Smooth muscle cell (in vitro differentiated cells): Measurements from ENCODE around the gene DLGAP4. TPM values are rescaled to one million over a fixed set of nuclear protein-coding genes. Genes with fewer than 3 reads are reported as not detected.

Source experiments
- DNase-seq: peaks from one replicate; lab custom pipeline; 2025; ENCODE audit not compliant: unreplicated experiment; lab: John Stamatoyannopoulos, UW
- H2AFZ ChIP-seq: fragments of 200-600 bp; sonication (generic); 2 replicates; pipeline ENCODE4 v1.6.0; 2016; ENCODE audit warnings: antibody characterized with exemption, low read depth, mild to moderate bottlenecking
- H3F3A ChIP-seq: fragments of 200-600 bp; sonication (generic); 2 replicates; pipeline ENCODE4 v1.6.0; 2017; ENCODE audit warnings: antibody characterized with exemption, low read depth
- H3K27ac ChIP-seq: fragments of 200-600 bp; sonication (generic); 2 replicates; pipeline ENCODE4 v1.5.1; 2016; ENCODE audit warnings: low read depth, mild to moderate bottlenecking
- H3K27me3 ChIP-seq: fragments of 200-600 bp; sonication (generic); 2 replicates; pipeline ENCODE4 v1.6.1; 2016; ENCODE audit warnings: low read depth, mild to moderate bottlenecking
- H3K36me3 ChIP-seq: fragments of 200-600 bp; sonication (generic); 2 replicates; pipeline ENCODE4 v1.5.1; 2016; ENCODE audit warnings: low read depth
- H3K4me1 ChIP-seq: fragments of 200-600 bp; sonication (generic); 2 replicates; pipeline ENCODE4 v1.5.1; 2016; ENCODE audit warnings: low read depth
- H3K4me2 ChIP-seq: fragments of 200-600 bp; sonication (generic); 2 replicates; pipeline ENCODE4 v1.6.0; 2016; ENCODE audit warnings: mild to moderate bottlenecking
- H3K4me3 ChIP-seq: fragments of 200-600 bp; sonication (generic); 2 replicates; pipeline ENCODE4 v1.5.1; 2016; ENCODE audit warnings: mild to moderate bottlenecking
- H3K79me2 ChIP-seq: fragments of 200-600 bp; sonication (generic); 2 replicates; pipeline ENCODE4 v1.6.0; 2016; ENCODE audit warnings: low read depth, mild to moderate bottlenecking
- H3K9ac ChIP-seq: fragments of 200-600 bp; sonication (generic); 2 replicates; pipeline ENCODE4 v1.6.0; 2016; ENCODE audit warnings: low read depth
- H3K9me3 ChIP-seq: fragments of 200-600 bp; sonication (generic); replicated peaks from 2 replicates; pipeline ENCODE4 v1.5.1; 2016; ENCODE audit warnings: low read depth
- H4K20me1 ChIP-seq: fragments of 200-600 bp; sonication (generic); 2 replicates; pipeline ENCODE4 v1.6.0; 2016; ENCODE audit warnings: low read depth
- WGBS: methylation state at CpG from one replicate; pipeline ENCODE4 v1.1.7; 2016; ENCODE audit warnings: low lambda C conversion rate; 5-methylcytosine and 5-hydroxymethylcytosine counted together
- polyA plus RNA-seq: library from polyadenylated mRNA; unstranded; fragments of >200 nt; fragmentation: Nextera tagmentation; extraction: Ambion mirVana; gene quantifications from 2 replicates; pipeline ENCODE4 v1.2.1, GENCODE V29; 2016
- total RNA-seq: library from RNA; depleted of rRNA; stranded (reverse); fragments of >200 nt; gene quantifications from 2 replicates; pipeline ENCODE4 v1.2.3, GENCODE V29; 2014
- TF ChIP-seq, protein P1 (sequence below): fragments of 200-600 bp; sonication (generic); IDR thresholded peaks from 2 replicates; pipeline ENCODE4 v1.5.1; 2017; ENCODE audit warnings: borderline replicate concordance, mild to moderate bottlenecking, antibody characterized with exemption; ENCODE audit not compliant: insufficient read depth, poor library complexity, severe bottlenecking

The DLGAP4 gene
- total and polyA plus RNA-seq, 2 experiments from 2014 or later, result 86.8 to 102 TPM

DNA sequence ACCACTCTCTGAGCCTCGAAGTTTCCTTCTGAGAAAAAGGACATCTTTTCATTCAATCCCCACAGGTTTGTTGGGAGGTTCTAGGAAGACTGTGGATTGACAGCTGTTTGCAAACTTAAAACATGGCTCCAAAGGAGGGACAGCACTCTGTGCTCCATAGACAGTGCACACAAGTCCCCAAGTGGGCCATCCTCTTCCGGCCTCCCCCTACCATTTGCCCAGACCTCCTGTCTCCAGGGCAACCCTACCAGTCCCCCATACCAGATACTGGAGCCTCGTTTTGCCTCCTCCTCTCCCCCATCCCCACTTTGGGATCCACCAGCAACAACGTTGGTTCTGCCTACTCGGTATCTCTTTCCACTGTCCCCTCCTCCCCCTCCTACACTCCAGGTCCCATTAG, 8.5 kb upstream of the DLGAP4 start:
- H3K4me3 ChIP-seq, result no peak overlapping the region
- no peaks in the 10 kb centered on the region for H3K36me3 ChIP-seq
- H3F3A ChIP-seq, result no peaks in the 10 kb centered on the region
- no peak overlapping the region for H3K4me2 ChIP-seq
- no peak overlapping the region for H3K27ac ChIP-seq
- TF ChIP-seq, protein P1, sequence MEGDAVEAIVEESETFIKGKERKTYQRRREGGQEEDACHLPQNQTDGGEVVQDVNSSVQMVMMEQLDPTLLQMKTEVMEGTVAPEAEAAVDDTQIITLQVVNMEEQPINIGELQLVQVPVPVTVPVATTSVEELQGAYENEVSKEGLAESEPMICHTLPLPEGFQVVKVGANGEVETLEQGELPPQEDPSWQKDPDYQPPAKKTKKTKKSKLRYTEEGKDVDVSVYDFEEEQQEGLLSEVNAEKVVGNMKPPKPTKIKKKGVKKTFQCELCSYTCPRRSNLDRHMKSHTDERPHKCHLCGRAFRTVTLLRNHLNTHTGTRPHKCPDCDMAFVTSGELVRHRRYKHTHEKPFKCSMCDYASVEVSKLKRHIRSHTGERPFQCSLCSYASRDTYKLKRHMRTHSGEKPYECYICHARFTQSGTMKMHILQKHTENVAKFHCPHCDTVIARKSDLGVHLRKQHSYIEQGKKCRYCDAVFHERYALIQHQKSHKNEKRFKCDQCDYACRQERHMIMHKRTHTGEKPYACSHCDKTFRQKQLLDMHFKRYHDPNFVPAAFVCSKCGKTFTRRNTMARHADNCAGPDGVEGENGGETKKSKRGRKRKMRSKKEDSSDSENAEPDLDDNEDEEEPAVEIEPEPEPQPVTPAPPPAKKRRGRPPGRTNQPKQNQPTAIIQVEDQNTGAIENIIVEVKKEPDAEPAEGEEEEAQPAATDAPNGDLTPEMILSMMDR, result no peak
- no peak overlapping the region for H3K9ac ChIP-seq
- no peaks in the 10 kb centered on the region for H3K79me2 ChIP-seq
- no peaks in the 10 kb centered on the region for H4K20me1 ChIP-seq
- WGBS, result 77% methylated on average over 5 of the region's 5 CpGs
- H3K9me3 ChIP-seq, result no peaks in the 10 kb centered on the region
- DNase-seq, result no peak
- H3K27me3 ChIP-seq, result peaks cover 66% of the 10 kb centered on the region
- no peaks in the 10 kb centered on the region for H3K4me1 ChIP-seq
- H2AFZ ChIP-seq, result no peak overlapping the region

DNA sequence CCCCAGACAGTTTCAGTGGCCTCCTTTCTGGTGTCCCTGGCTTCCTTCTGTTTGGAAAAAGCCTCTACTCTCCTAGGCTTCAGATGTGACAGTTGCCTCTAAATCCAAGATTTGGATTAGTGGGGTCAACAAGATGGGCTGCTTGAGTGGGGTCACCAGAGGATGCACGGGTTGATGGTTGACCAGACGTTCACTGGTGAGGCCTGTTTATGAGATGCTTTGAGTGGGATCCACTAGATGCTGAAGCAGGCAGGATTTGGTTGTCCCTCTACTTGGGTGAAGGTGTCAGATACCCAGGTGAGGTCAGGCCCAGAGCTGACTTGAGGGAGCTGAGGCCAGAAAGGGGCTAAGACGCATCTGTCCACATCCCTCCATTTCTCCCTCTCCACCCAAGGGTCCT, 8.1 kb upstream of the DLGAP4 start:
- Histone ChIP-seq H4K20me1 (no peaks in the 10 kb centered on the region), H3K9me3 (no peaks in the 10 kb centered on the region), H3K36me3 (no peaks in the 10 kb centered on the region), H2AFZ (no peak overlapping the region), H3K79me2 (no peaks in the 10 kb centered on the region), H3K27ac (no peak overlapping the region), H3K4me3 (no peak overlapping the region), H3K4me2 (no peak overlapping the region), H3K4me1 (no peaks in the 10 kb centered on the region), H3K9ac (no peak overlapping the region), H3K27me3 (peaks cover 70% of the 10 kb centered on the region), H3F3A (no peaks in the 10 kb centered on the region)
- no peak for DNase-seq
- TF ChIP-seq, protein P1, result no peak
- 92% methylated on average over 3 of the region's 3 CpGs for WGBS

DNA sequence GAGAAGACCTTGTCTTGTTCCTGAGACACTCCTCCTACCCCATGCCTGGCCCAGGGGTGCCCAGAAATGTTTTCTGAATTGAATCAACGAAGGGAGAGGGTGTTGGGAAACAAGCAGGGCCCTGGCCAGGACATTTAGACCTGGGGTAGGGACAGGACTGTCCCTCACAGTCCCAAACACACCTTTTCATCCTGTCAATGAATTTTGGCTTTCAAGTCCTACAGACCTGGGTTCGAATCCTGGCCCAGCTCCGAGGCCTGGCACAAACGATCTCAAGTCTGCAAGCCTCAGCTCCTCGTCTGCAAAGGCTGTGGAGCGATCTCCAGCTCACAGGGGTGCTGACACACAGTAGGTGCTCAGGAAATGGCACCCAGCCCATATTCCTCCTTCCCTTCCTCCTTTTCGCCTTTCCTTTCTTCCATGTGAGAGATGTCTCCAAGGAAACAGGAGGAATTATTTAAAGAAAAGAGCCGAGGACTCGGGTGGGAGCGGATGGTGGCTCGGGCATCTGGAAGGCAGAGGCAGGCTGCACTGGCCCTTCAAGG, 7.3 kb upstream of the DLGAP4 start:
- 86% methylated on average over 11 of the region's 11 CpGs for WGBS
- DNase-seq, result no peak

More for the DNA sequence above, 7.3 kb upstream of the DLGAP4 start:
- Histone ChIP-seq H3K79me2 (no peaks in the 10 kb centered on the region), H3K4me1 (no peaks in the 10 kb centered on the region), H3K27ac (no peak overlapping the region), H3K9ac (no peak overlapping the region), H3K27me3 (peaks cover 78% of the 10 kb centered on the region), H4K20me1 (no peaks in the 10 kb centered on the region), H2AFZ (no peak overlapping the region), H3K36me3 (no peaks in the 10 kb centered on the region), H3K4me3 (no peak overlapping the region), H3K9me3 (no peaks in the 10 kb centered on the region), H3K4me2 (no peak overlapping the region), H3F3A (no peaks in the 10 kb centered on the region)
- TF ChIP-seq, protein P1, result no peak
